ENCODE data around the gene PLP2. TPM values are rescaled to one million over a fixed set of nuclear protein-coding genes. Genes with fewer than 3 reads are reported as not detected.
"Not testable (repeated sequence)": the region's sequence is repeated elsewhere in the genome, so short reads cannot be mapped to it uniquely, and the experiment has no call there.

The PLP2 gene
- total and polyA plus RNA-seq, 2 of the 13 experiments (the other 11 are each of a cell fraction or from before 2014, with no cell fraction given) = 0.40 to 3.6 TPM

DNA sequence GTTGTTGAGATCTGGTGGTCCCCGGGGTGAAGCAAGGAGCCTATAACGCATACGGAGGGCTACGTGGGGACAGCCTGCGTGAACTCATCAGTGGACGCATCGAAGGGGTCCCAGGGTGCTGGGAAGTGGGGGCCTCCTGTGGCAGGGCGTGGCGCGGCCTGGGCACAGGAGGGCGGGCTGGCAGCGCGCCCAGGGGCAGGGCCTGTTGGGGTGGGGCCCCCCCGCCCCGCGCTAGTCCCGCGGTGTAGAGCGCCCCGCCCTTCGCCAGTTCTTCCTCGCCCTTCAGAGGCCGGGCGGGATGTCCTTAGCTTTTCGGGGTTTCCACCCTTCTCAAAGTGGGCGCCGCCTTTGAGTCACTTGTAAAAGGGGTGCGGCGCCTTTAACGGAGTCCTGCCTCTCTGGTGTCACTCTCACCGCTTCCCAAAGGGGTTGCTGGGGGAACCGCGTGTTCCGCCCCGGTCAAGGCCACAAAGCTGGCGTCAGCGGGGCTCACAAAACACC, 632 bp downstream of the PLP2 start (continued):
- TF ChIP-seq MAX (IDR thresholded peaks at IDR 0.05) = no peak

DNA sequence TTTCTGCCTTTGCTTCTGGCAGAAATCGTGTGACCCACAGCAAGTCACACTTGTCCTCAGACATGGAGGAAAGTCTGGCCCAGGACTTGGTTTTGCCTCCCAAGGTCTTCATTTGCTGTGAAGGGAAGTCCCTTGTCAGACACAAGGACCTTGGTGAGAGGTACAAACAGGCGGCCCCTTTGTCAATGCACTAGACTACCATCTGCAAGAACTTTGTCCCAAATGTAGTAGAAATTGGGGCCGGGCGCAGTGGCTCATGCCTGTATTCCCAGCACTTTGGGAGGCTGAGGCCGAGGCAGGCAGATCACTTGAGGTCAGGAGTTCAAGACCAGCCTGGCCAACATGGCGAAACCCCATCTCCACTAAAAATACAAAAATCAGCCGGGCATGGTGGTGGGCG, 1.8 kb downstream of the PLP2 start:
- POLR2A ChIA-PET; H3K27me3 ChIP-seq (ENCODE audit: control insufficient read depth in 1 of 2, insufficient read depth in 2 of 2, low read length in 2 of 2); CTCF ChIA-PET (ENCODE audit: low intra/inter-chr PET ratio, low total read pairs); H2AFZ ChIP-seq (ENCODE audit: low read length); BruUV-seq (replicated peaks); H4K20me1 ChIP-seq (ENCODE audit: insufficient read depth, low read length); H3K79me2 ChIP-seq (ENCODE audit: insufficient read depth, low read length); H3K9me3 ChIP-seq (ENCODE audit: low read length); in situ Hi-C loops (cut with HindIII; ENCODE audit: extremely low pct_ligation_motif_present, low pct_unique_long_range_greater_than_20kb); intact Hi-C loops (cut with micrococcal nuclease; ENCODE audit: unreplicated experiment); H3K36me3 ChIP-seq (replicated peaks in 1 of 2; ENCODE audit: control insufficient read depth in 1 of 2, insufficient read depth in 2 of 2, low read length in 2 of 2); H3K27ac ChIP-seq (ENCODE audit: extremely low read length, insufficient read depth, low read length); DNase-seq (ENCODE audit: low spot score); ATAC-seq; H3K4me2 ChIP-seq (ENCODE audit: low read depth, low read length); H3K9ac ChIP-seq (ENCODE audit: insufficient read depth, low read depth, low read length); FAIRE-seq; H3K4me1 ChIP-seq (ENCODE audit: insufficient read depth, low read length); H3K4me3 ChIP-seq (replicated peaks in 1 of 3; ENCODE audit: insufficient read depth in 1 of 3, low read depth in 2 of 3, low read length in 3 of 3): not testable (repeated sequence)
- 96% methylated on average over 5 of the region's 8 CpGs for WGBS (ENCODE audit: low lambda C conversion rate)

DNA sequence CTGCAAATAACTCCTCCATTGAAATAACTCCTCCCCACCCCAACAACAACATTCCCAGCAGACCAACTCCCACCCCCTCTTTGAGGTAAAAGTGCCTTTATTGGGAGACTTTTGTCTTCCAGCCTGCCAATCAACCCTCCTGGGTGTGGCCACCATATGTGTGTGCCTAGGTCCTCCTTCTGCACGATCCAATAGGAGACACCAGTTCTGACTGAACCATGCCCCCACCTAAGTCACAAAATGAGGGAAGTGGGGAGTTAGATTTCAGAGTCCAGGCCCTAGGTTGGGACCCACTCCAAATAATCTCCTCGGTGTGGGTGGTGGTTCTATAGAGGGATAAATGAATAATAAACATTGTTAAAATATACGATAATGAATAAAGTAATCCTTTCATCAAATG, 3.0 kb downstream of the PLP2 start:
- no peak overlapping the region for H3K27ac ChIP-seq (ENCODE audit: extremely low read length, insufficient read depth, low read length)
- H3K4me3 ChIP-seq (replicated peaks in 1 of 3; ENCODE audit: insufficient read depth in 1 of 3, low read depth in 2 of 3, low read length in 3 of 3) = no peak overlapping the region
- no peaks in the 10 kb centered on the region for H3K27me3 ChIP-seq (ENCODE audit: control insufficient read depth in 1 of 2, insufficient read depth in 2 of 2, low read length in 2 of 2)
- in situ Hi-C loops (cut with HindIII; ENCODE audit: extremely low pct_ligation_motif_present, low pct_unique_long_range_greater_than_20kb) (no loop called here), intact Hi-C loops (cut with micrococcal nuclease; ENCODE audit: unreplicated experiment) (no loop called here)
- ChIA-PET CTCF (ENCODE audit: low intra/inter-chr PET ratio, low total read pairs) (no interaction called here), POLR2A (no interaction called here)
- TF ChIP-seq FOXK2 (IDR thresholded peaks at IDR 0.05) (no peak), ZNF562 (CRISPR knock-in tag; IDR thresholded peaks at IDR 0.05; ENCODE audit: borderline replicate concordance) (no peak), ZNF572 (CRISPR knock-in tag; IDR thresholded peaks at IDR 0.05) (no peak), BCL6 (CRISPR knock-in tag; IDR thresholded peaks at IDR 0.05) (no peak), FOXO1 (CRISPR knock-in tag; IDR thresholded peaks at IDR 0.05) (no peak), SCMH1 (CRISPR knock-in tag; IDR thresholded peaks at IDR 0.05; ENCODE audit: borderline replicate concordance) (no peak), ATRX (CRISPR knock-in tag; IDR thresholded peaks at IDR 0.05; ENCODE audit: borderline replicate concordance) (no peak), ZNF607 (CRISPR knock-in tag; IDR thresholded peaks at IDR 0.05; ENCODE audit: borderline replicate concordance) (no peak), ZNF510 (CRISPR knock-in tag; IDR thresholded peaks at IDR 0.05; ENCODE audit: low read depth) (no peak)
- WGBS (ENCODE audit: low lambda C conversion rate) = 89% methylated on average over 2 of the region's 3 CpGs
- no peaks in the 10 kb centered on the region for H4K20me1 ChIP-seq (ENCODE audit: insufficient read depth, low read length)
- no peaks in the 10 kb centered on the region for H3K79me2 ChIP-seq (ENCODE audit: insufficient read depth, low read length)
- no peak overlapping the region for H3K4me2 ChIP-seq (ENCODE audit: low read depth, low read length)
- FAIRE-seq (no peak), DNase-seq (ENCODE audit: low spot score) (no peak), ATAC-seq (no peak)
- no peaks in the 10 kb centered on the region for H3K4me1 ChIP-seq (ENCODE audit: insufficient read depth, low read length)
- H2AFZ ChIP-seq (ENCODE audit: low read length) = no peak overlapping the region
- no peak overlapping the region for H3K9ac ChIP-seq (ENCODE audit: insufficient read depth, low read depth, low read length)
- BruUV-seq (replicated peaks) = no TSS peak
- H3K36me3 ChIP-seq (replicated peaks in 1 of 2; ENCODE audit: control insufficient read depth in 1 of 2, insufficient read depth in 2 of 2, low read length in 2 of 2) = peaks cover 0 to 2% of the 10 kb centered on the region in 2 experiments; a peak in 1 of 5 replicates
- H3K9me3 ChIP-seq (ENCODE audit: low read length) = no peaks in the 10 kb centered on the region
